GM23338 (cell line): ENCODE measurements around the gene ATP10B. TPM values are rescaled to one million over a fixed set of nuclear protein-coding genes. Genes with fewer than 3 reads are reported as not detected.

ENCODE experiments used
- ATAC-seq: fragments of 200-7000 bp; cut with Tn5 transposase; 3 replicates; pipeline ENCODE4 v1.9.1; 2020
- DNase-seq: peaks from one replicate; pipeline ENCODE4 v3.0.0-alpha.2; 2015; ENCODE audit warnings: low spot score
- H2AFZ ChIP-seq: fragments of 200-600 bp; sonication (generic); 2 replicates; pipeline ENCODE4 v1.8.0; 2016; ENCODE audit warnings: antibody characterized with exemption, mild to moderate bottlenecking, moderate library complexity
- H3F3A ChIP-seq: fragments of 200-600 bp; sonication (generic); replicated peaks from 2 replicates; pipeline ENCODE4 v1.8.0; 2017; ENCODE audit warnings: antibody characterized with exemption, mixed run types, low read depth
- H3K27ac ChIP-seq: fragments of 200-600 bp; sonication (generic); 2 replicates; pipeline ENCODE4 v1.6.1; 2016; ENCODE audit warnings: low read depth
- H3K27me3 ChIP-seq: fragments of 200-600 bp; sonication (generic); 2 replicates; pipeline ENCODE4 v1.8.0; 2016; ENCODE audit warnings: mild to moderate bottlenecking, mixed run types, moderate library complexity; ENCODE audit not compliant: insufficient read depth
- H3K36me3 ChIP-seq: fragments of 200-600 bp; sonication (generic); 2 replicates; pipeline ENCODE4 v1.8.0; 2016; ENCODE audit warnings: mild to moderate bottlenecking; ENCODE audit not compliant: insufficient read depth
- H3K4me1 ChIP-seq: fragments of 200-600 bp; sonication (generic); 2 replicates; pipeline ENCODE4 v1.8.0; 2016; ENCODE audit warnings: mild to moderate bottlenecking, moderate library complexity; ENCODE audit not compliant: insufficient read depth
- H3K4me2 ChIP-seq: fragments of 200-600 bp; sonication (generic); 2 replicates; pipeline ENCODE4 v1.7.1; 2017; ENCODE audit warnings: mixed run types
- H3K4me3 ChIP-seq: fragments of 200-600 bp; sonication (generic); 2 replicates; pipeline ENCODE4 v1.6.1; 2016; ENCODE audit warnings: mixed run types
- H3K79me2 ChIP-seq: fragments of 200-600 bp; sonication (generic); replicated peaks from 2 replicates; pipeline ENCODE4 v1.8.0; 2017; ENCODE audit warnings: mild to moderate bottlenecking; ENCODE audit not compliant: insufficient read depth
- H3K9me2 ChIP-seq: fragments of 200-600 bp; sonication (generic); 2 replicates; pipeline ENCODE4 v1.8.0; 2017; ENCODE audit not compliant: insufficient read depth
- H4K20me1 ChIP-seq: fragments of 200-600 bp; sonication (generic); replicated peaks from 2 replicates; pipeline ENCODE4 v1.8.0; 2017; ENCODE audit warnings: mild to moderate bottlenecking; ENCODE audit not compliant: insufficient read depth
- H3K27ac Mint-ChIP-seq: 2 replicates; pipeline ENCODE4 v1.8.0; 2020; ENCODE audit warnings: inconsistent platforms, mild to moderate bottlenecking, moderate library complexity, mixed read lengths
- H3K27me3 Mint-ChIP-seq: 3 replicates; pipeline ENCODE4 v1.8.0; 2022; ENCODE audit warnings: low read depth, mild to moderate bottlenecking, moderate library complexity, mixed read lengths, inconsistent platforms; ENCODE audit not compliant: insufficient read depth, poor library complexity
- H3K36me3 Mint-ChIP-seq: 3 replicates; pipeline ENCODE4 v1.8.0; 2021; ENCODE audit warnings: low read depth, mild to moderate bottlenecking, inconsistent platforms, moderate library complexity, mixed read lengths
- H3K4me1 Mint-ChIP-seq: 3 replicates; pipeline ENCODE4 v1.8.0; 2020; ENCODE audit warnings: mild to moderate bottlenecking, inconsistent platforms, mixed read lengths
- H3K4me3 Mint-ChIP-seq: 3 replicates; pipeline ENCODE4 v1.8.0; 2021; ENCODE audit warnings: moderate library complexity, mild to moderate bottlenecking, inconsistent platforms, mixed read lengths
- H3K9me3 Mint-ChIP-seq: 3 replicates; pipeline ENCODE4 v1.8.0; 2020; ENCODE audit warnings: moderate library complexity, mild to moderate bottlenecking, inconsistent platforms, mixed read lengths
- CREB1 ChIP-seq: fragments of 250-450 bp; sonication (Bioruptor Pico); IDR thresholded peaks from 2 replicates; pipeline ENCODE4 v1.5.0; 2020; ENCODE audit warnings: low read depth, mild to moderate bottlenecking, moderate library complexity
- CTCF ChIP-seq, 2 experiments: fragments of 200-600 bp in 1 of 2; sonication (generic) in 1 of 2; conservative IDR thresholded peaks; 2 replicates each; pipeline versions ENCODE4 v1.5.1 to v1.6.1; 2016 to 2017; ENCODE audit warnings: antibody characterized with exemption in 2 of 2, low read depth in 2 of 2, mild to moderate bottlenecking in 2 of 2, moderate library complexity in 1 of 2
- EZH2 ChIP-seq: fragments of 200-600 bp; sonication (generic); IDR thresholded peaks from one replicate; pipeline ENCODE4 v1.8.0; 2017; ENCODE audit warnings: antibody characterized with exemption, mild to moderate bottlenecking, low read depth; ENCODE audit not compliant: unreplicated experiment
- JUNB ChIP-seq: IDR thresholded peaks from one replicate; pipeline ENCODE4 v1.6.1; 2016; ENCODE audit warnings: antibody characterized with exemption; ENCODE audit not compliant: unreplicated experiment
- NANOG ChIP-seq: IDR thresholded peaks from 2 replicates; pipeline ENCODE4 v1.6.1; 2016; ENCODE audit warnings: antibody characterized with exemption, borderline replicate concordance
- POLR2AphosphoS5 ChIP-seq: IDR thresholded peaks from 2 replicates; pipeline ENCODE4 v1.6.1; 2016; ENCODE audit warnings: antibody characterized with exemption, low read depth
- REST ChIP-seq: IDR thresholded peaks from one replicate; pipeline ENCODE4 v1.6.1; 2018; ENCODE audit warnings: antibody characterized with exemption; ENCODE audit not compliant: unreplicated experiment
- STAT1 ChIP-seq: IDR thresholded peaks from one replicate; pipeline ENCODE4 v1.6.1; 2016; ENCODE audit warnings: antibody characterized with exemption; ENCODE audit not compliant: unreplicated experiment
- ZNF114 ChIP-seq: fragments of 250-450 bp; sonication (Bioruptor Pico); IDR thresholded peaks from 2 replicates; pipeline ENCODE4 v1.5.0; 2020; ENCODE audit warnings: mild to moderate bottlenecking, moderate library complexity
- ZNF331 ChIP-seq: fragments of 250-450 bp; sonication (Bioruptor Pico); IDR thresholded peaks from 2 replicates; pipeline ENCODE4 v1.5.0; 2020; ENCODE audit warnings: low read depth, mild to moderate bottlenecking, moderate library complexity
- ZNF462 ChIP-seq: fragments of 250-450 bp; sonication (Bioruptor Pico); IDR thresholded peaks from 2 replicates; pipeline ENCODE4 v1.5.0; 2020; ENCODE audit warnings: mild to moderate bottlenecking, moderate library complexity
- polyA plus RNA-seq: library from polyadenylated mRNA; unstranded; fragments of >200 nt; fragmentation: Nextera tagmentation; extraction: Ambion mirVana; gene quantifications from 2 replicates; pipeline ENCODE4 v1.2.1, GENCODE V29; 2016
- total RNA-seq: library from RNA; depleted of rRNA; stranded (reverse); fragments of >200 nt; shearing (Covaris generic); gene quantifications from 2 replicates; pipeline ENCODE4 v1.2.3, GENCODE V29; 2014

ATP10B gene
- total and polyA plus RNA-seq, 2 experiments from 2014 or later, result 0.11 to 0.14 TPM

- TF ChIP-seq CTCF (conservative IDR thresholded peaks at IDR 0.05; ENCODE audit: low read depth in 2 of 2) (no peak), POLR2AphosphoS5 (no peak), ZNF331 (no peak), STAT1 (no peak), EZH2 (no peak), REST (no peak), NANOG (no peak), JUNB (no peak), ZNF114 (no peak), CREB1 (no peak)
These were observed 184.9 kb downstream of the ATP10B start (continued) for GRCh38 chr5:160667160-160667559.

- Histone ChIP-seq H3K9me2 (no peaks in the 10 kb centered on the region), H3K79me2 (no peaks in the 10 kb centered on the region), H3K36me3 (no peaks in the 10 kb centered on the region), H3K4me2 (peak overlapping the region; percentile 25; the same call in 1 of the 2 replicates), H3K27me3 (no peaks in the 10 kb centered on the region), H3K4me3 (no peak overlapping the region), H4K20me1 (no peaks in the 10 kb centered on the region), H3K27ac (no peak overlapping the region), H3F3A (no peaks in the 10 kb centered on the region), H3K4me1 (peaks cover 12% of the 10 kb centered on the region), H2AFZ (peak overlapping the region; percentile 44; the same call in 1 of the 2 replicates)
- Mint-ChIP-seq H3K27me3 (no peaks in the 10 kb centered on the region), H3K36me3 (no peaks in the 10 kb centered on the region), H3K9me3 (no peaks in the 10 kb centered on the region), H3K27ac (no peak overlapping the region), H3K4me3 (no peak overlapping the region), H3K4me1 (peaks cover 9% of the 10 kb centered on the region; the same call in 2 of the 3 replicates)
- ATAC-seq, result no peak
- TF ChIP-seq ZNF462 (0 out of 2 replicates have a peak, but pooled peaks have one; percentile 3), NANOG (no peak)
- peak; percentile 9 for DNase-seq
These were observed 186.6 kb downstream of the ATP10B start for GRCh38 chr5:160665460-160665859.
